ENCODE measurements around the gene NTN5. TPM values are rescaled to one million over a fixed set of nuclear protein-coding genes. Genes with fewer than 3 reads are reported as not detected.
"Not testable (repeated sequence)": the region's sequence is repeated elsewhere in the genome, so short reads cannot be mapped to it uniquely, and the experiment has no call there.

The NTN5 gene
- total and polyA plus RNA-seq, 8 donors, result 1.3 TPM; not detected in 7

DNA sequence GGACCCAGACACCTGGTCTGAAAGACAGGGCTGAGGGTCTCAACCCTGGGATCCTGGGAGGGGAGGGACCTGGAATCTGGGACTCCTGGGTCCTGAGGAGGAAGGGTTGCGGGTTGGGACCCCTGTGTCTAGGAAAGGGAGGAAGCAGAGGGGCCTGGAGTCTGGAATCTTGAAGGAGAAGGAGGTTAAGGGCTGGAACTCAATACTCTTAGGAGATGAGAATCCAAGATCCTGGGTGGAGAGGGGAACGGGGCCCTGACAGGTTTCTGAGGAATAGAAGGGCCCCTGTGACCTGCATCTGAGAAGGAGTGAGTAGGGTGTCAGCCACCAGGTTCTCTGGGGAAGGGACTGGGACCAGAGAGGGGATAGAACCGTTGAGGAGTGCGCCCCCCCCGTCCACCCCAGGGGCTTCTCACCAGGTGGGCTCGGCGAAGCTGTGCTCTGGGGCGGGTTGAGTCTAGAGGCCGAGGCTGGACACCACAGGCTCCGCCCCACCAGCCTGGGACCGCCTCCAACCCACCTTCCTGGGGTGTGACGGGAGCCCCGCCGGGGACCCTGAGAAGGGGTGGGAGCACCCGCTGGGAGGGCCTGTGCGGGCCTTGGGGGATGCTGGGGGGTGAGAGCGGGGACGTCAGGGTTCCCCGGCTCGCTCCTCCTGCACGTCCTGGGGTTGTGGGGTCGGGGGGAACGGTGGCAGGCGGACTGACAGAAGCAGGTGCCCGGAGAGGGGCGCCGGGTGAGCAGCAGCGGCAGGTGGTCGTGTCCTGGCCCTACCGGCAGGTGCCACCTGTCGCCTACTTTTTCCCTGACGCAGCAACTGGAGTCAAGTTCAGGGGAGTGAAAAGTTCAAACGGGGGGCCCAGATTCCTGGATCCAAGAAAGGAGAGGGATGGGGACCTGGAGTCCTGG lies 46.7 kb upstream of the NTN5 start, which contains the start of gene MAMSTR:
MAMSTR (minus strand) TSS at position 463 of the 909 bp plus-strand sequence. CDS start 694 bp downstream, outside the sequence.
- peak within 1 kb of the TSS in 4 of 5 donors; percentile 84 to 93 (median 90) for H3K27ac ChIP-seq
- intact Hi-C loops (cut with DNase I; ENCODE audit: low total_unique reads), result no loop called here
- TF ChIP-seq EP300 (IDR thresholded peaks at IDR 0.05) (no peak), POLR2A (IDR thresholded peaks at IDR 0.05) (no peak), POLR2AphosphoS5 (IDR thresholded peaks at IDR 0.05) (no peak)
- TF ChIP-seq, protein P1, sequence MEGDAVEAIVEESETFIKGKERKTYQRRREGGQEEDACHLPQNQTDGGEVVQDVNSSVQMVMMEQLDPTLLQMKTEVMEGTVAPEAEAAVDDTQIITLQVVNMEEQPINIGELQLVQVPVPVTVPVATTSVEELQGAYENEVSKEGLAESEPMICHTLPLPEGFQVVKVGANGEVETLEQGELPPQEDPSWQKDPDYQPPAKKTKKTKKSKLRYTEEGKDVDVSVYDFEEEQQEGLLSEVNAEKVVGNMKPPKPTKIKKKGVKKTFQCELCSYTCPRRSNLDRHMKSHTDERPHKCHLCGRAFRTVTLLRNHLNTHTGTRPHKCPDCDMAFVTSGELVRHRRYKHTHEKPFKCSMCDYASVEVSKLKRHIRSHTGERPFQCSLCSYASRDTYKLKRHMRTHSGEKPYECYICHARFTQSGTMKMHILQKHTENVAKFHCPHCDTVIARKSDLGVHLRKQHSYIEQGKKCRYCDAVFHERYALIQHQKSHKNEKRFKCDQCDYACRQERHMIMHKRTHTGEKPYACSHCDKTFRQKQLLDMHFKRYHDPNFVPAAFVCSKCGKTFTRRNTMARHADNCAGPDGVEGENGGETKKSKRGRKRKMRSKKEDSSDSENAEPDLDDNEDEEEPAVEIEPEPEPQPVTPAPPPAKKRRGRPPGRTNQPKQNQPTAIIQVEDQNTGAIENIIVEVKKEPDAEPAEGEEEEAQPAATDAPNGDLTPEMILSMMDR (IDR thresholded peaks at IDR 0.05), result no peak
- H3K4me3 ChIP-seq, result peak within 1 kb of the TSS; percentile 48 to 60 (median 54)
- 37 to 68% (median 60%) methylated on average over 23 to 33 of the region's 33 CpGs for WGBS, 5 donors
- H3K27me3 ChIP-seq, result no peaks in the 10 kb centered on the region
- peaks cover 0 to 4% (median 0%) of the 10 kb centered on the region in 4 donors for H3K36me3 ChIP-seq
- DNase-seq, result peak in 1 of 2 donors; percentile 77
- H3K4me1 ChIP-seq, result peaks cover 33 to 74% (median 46%) of the 10 kb centered on the region in 4 donors
- no peaks in the 10 kb centered on the region for H3K9me3 ChIP-seq

DNA sequence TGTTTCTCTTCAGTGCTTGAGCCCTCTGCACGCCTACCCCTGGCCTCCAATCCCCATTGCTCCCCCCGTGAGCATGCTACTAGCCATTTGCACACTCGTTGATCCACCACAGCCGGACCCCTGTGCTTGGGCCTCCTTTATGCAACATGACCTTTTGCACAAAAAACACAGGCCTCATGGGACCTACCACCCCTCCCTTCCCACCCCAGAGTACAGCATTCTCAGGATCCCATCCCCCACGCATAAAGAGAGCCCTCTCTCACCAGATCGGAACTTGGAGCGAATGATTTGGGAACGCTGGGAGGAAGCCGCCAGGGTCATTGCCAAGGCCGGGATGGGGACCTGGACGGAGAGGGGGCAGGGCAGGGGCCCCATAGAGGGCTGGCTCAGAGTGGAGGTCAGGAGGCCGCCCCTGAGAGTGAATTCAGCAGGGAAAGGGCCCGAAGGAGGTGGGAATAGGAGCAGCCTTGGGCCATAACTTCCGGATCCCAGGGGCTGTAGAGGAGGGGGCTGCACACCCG lies 46.0 kb upstream of the NTN5 start:
- H3K4me3 ChIP-seq, result peak overlapping the region in 1 of 4 donors; percentile 56
- H3K36me3 ChIP-seq, result no peaks in the 10 kb centered on the region
- H3K4me1 ChIP-seq, result peaks cover 34 to 71% (median 47%) of the 10 kb centered on the region in 4 donors
- no peaks in the 10 kb centered on the region for H3K27me3 ChIP-seq
- peak in 1 of 2 donors; percentile 67 for DNase-seq
- H3K9me3 ChIP-seq, result no peaks in the 10 kb centered on the region
- intact Hi-C loops (cut with DNase I; ENCODE audit: low total_unique reads), result no loop called here
- H3K27ac ChIP-seq, result peak overlapping the region in 3 of 5 donors; percentile 15 to 91 (median 38)
- 46 to 67% (median 60%) methylated on average over 15 of the region's 15 CpGs for WGBS, 5 donors
- TF ChIP-seq EP300 (IDR thresholded peaks at IDR 0.05) (no peak), POLR2A (IDR thresholded peaks at IDR 0.05) (no peak), POLR2AphosphoS5 (IDR thresholded peaks at IDR 0.05) (no peak)
- TF ChIP-seq, protein P1 (IDR thresholded peaks at IDR 0.05), result no peak

DNA sequence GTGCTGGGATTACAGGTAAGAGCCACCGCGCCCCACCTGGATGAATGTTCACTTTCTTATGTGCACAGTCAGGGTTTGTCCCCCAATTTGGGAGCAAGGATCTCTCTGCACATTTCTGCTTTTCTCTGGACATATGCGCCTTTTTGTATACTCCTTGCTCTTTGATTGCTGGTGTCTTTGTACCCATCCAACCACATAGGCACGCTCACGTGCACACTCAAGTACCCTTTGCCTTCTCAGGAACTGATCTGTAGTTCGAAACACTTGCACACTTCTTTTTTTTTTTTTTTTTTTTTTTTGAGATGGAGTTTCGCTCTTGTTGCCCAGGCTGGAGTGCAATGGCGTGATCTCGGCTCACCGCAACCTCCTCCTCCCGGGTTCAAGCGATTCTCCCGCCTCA lies 45.3 kb upstream of the NTN5 start:
- peaks cover 40 to 78% (median 54%) of the 10 kb centered on the region in 4 donors for H3K4me1 ChIP-seq
- intact Hi-C loops (cut with DNase I; ENCODE audit: low total_unique reads); DNase-seq; H3K27me3 ChIP-seq; H3K36me3 ChIP-seq; H3K4me3 ChIP-seq; H3K9me3 ChIP-seq; H3K27ac ChIP-seq: not testable (repeated sequence)
- WGBS, 5 donors, result 90 to 94% (median 93%) methylated on average over 12 to 13 of the region's 13 CpGs

DNA sequence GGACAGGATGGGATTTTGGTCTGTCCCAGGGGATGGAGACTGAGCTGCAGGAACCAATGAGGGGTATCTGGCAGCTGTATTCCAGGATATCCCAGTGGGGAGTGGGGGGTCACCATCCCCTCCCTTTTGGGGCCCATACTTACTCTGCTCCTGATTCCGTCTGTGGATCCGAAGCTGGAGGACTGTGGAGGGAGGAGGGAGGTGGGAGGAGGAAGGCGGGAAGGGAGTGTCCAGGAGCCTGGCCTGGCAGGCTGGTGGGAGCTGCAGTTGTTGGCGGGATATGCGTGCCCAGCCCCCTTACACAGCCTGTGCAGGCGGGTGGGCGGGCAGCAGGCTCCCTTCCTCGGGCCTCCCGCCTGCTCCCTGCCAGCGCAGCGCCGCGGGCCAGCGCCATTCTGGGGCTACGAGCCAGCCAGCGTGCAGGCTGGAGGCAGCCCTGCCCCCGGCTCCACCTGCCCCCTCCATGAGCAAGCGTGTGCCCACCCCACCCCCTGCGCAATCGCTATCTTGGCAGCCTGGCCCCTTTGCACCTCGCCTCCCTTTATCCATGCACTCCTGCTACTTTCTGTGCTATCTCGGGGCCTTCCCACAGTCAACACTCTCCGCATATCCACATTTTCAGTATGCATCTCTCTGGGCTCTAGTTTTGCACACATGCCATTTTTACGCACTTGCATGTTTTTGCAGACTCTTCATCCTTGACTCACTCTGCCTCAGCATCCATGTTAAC lies 43.9 kb upstream of the NTN5 start:
- Histone ChIP-seq H3K36me3 (no peaks in the 10 kb centered on the region), H3K9me3 (no peaks in the 10 kb centered on the region), H3K27me3 (no peaks in the 10 kb centered on the region), H3K27ac (peak overlapping the region; percentile 20 to 87 (median 83)), H3K4me3 (peak overlapping the region; percentile 32 to 39 (median 33)), H3K4me1 (peaks cover 44 to 82% (median 60%) of the 10 kb centered on the region in 4 donors)
- WGBS, 5 donors, result 3 to 24% (median 13%) methylated on average over 16 to 24 of the region's 24 CpGs
- peak in 1 of 2 donors; percentile 91 for DNase-seq
- TF ChIP-seq, protein P1 (IDR thresholded peaks at IDR 0.05), result no peak
- no peak for TF ChIP-seq EP300 (IDR thresholded peaks at IDR 0.05)
- no peak for TF ChIP-seq POLR2A (IDR thresholded peaks at IDR 0.05)
- no peak for TF ChIP-seq POLR2AphosphoS5 (IDR thresholded peaks at IDR 0.05)
- intact Hi-C loops (cut with DNase I; ENCODE audit: low total_unique reads), result no loop called here
